ENCODE measurements around the gene RABAC1.

RABAC1 gene

GRCh38 chr19:41990028-41990427 lies 30.9 kb upstream of the RABAC1 start:
- Histone ChIP-seq H3K9me3 (ENCODE audit: control insufficient read depth in 5 of 5, low read length in 5 of 5) (no peaks in the 10 kb centered on the region), H3K27ac (ENCODE audit: low read depth, low read length) (no peak overlapping the region), H3K36me3 (ENCODE audit: control insufficient read depth in 5 of 5, insufficient read depth in 5 of 5, low read length in 5 of 5) (no peaks in the 10 kb centered on the region), H3K4me3 (ENCODE audit: low read depth in 1 of 5, low read length in 5 of 5) (no peak overlapping the region), H3K9ac (ENCODE audit: low read length in 5 of 5) (no peak overlapping the region), H3K4me1 (ENCODE audit: control insufficient read depth in 5 of 5, insufficient read depth in 5 of 5, low read length in 5 of 5) (peaks cover 0 to 11% (median 9%) of the 10 kb centered on the region in 5 donors), H3K27me3 (ENCODE audit: control insufficient read depth in 5 of 5, insufficient read depth in 4 of 5, low read length in 5 of 5) (peaks cover 23 to 41% (median 29%) of the 10 kb centered on the region in 5 donors)

- Histone ChIP-seq H3K36me3 (ENCODE audit: control insufficient read depth in 5 of 5, insufficient read depth in 5 of 5, low read length in 5 of 5) (no peaks in the 10 kb centered on the region), H3K27me3 (ENCODE audit: control insufficient read depth in 5 of 5, insufficient read depth in 4 of 5, low read length in 5 of 5) (peaks cover 17 to 31% (median 23%) of the 10 kb centered on the region in 5 donors), H3K9ac (ENCODE audit: low read length in 5 of 5) (no peak overlapping the region), H3K9me3 (ENCODE audit: control insufficient read depth in 5 of 5, low read length in 5 of 5) (no peaks in the 10 kb centered on the region), H3K27ac (ENCODE audit: low read depth, low read length) (no peak overlapping the region), H3K4me3 (ENCODE audit: low read depth in 1 of 5, low read length in 5 of 5) (no peak overlapping the region), H3K4me1 (ENCODE audit: control insufficient read depth in 5 of 5, insufficient read depth in 5 of 5, low read length in 5 of 5) (peaks cover 0 to 8% (median 6%) of the 10 kb centered on the region in 5 donors)
Observed at GRCh38 chr19:41988947-41989346, 29.8 kb upstream of the RABAC1 start.

- H3K9me3 ChIP-seq (ENCODE audit: control insufficient read depth in 5 of 5, low read length in 5 of 5) = no peaks in the 10 kb centered on the region
- H3K27ac ChIP-seq (ENCODE audit: low read depth, low read length) = no peak overlapping the region
- H3K9ac ChIP-seq (ENCODE audit: low read length in 5 of 5) = no peak overlapping the region
- peaks cover 7 to 18% (median 11%) of the 10 kb centered on the region in 5 donors for H3K27me3 ChIP-seq (ENCODE audit: control insufficient read depth in 5 of 5, insufficient read depth in 4 of 5, low read length in 5 of 5)
- no peaks in the 10 kb centered on the region for H3K4me1 ChIP-seq (ENCODE audit: control insufficient read depth in 5 of 5, insufficient read depth in 5 of 5, low read length in 5 of 5)
- H3K4me3 ChIP-seq (ENCODE audit: low read depth in 1 of 5, low read length in 5 of 5) = no peak overlapping the region
- H3K36me3 ChIP-seq (ENCODE audit: control insufficient read depth in 5 of 5, insufficient read depth in 5 of 5, low read length in 5 of 5) = no peaks in the 10 kb centered on the region
Observed at GRCh38 chr19:41987141-41987860, 28.2 kb upstream of the RABAC1 start.

GRCh38 chr19:41984961-41985360 lies 25.8 kb upstream of the RABAC1 start:
- Histone ChIP-seq H3K36me3 (ENCODE audit: control insufficient read depth in 5 of 5, insufficient read depth in 5 of 5, low read length in 5 of 5) (no peaks in the 10 kb centered on the region), H3K9ac (ENCODE audit: low read length in 5 of 5) (no peak overlapping the region), H3K4me3 (ENCODE audit: low read depth in 1 of 5, low read length in 5 of 5) (no peak overlapping the region), H3K4me1 (ENCODE audit: control insufficient read depth in 5 of 5, insufficient read depth in 5 of 5, low read length in 5 of 5) (no peaks in the 10 kb centered on the region), H3K9me3 (ENCODE audit: control insufficient read depth in 5 of 5, low read length in 5 of 5) (no peaks in the 10 kb centered on the region), H3K27ac (ENCODE audit: low read depth, low read length) (no peak overlapping the region), H3K27me3 (ENCODE audit: control insufficient read depth in 5 of 5, insufficient read depth in 4 of 5, low read length in 5 of 5) (peaks cover 0 to 3% (median 0%) of the 10 kb centered on the region in 5 donors)

- no peaks in the 10 kb centered on the region for H3K36me3 ChIP-seq (ENCODE audit: control insufficient read depth in 5 of 5, insufficient read depth in 5 of 5, low read length in 5 of 5)
- no peak overlapping the region for H3K27ac ChIP-seq (ENCODE audit: low read depth, low read length)
- no peak overlapping the region for H3K9ac ChIP-seq (ENCODE audit: low read length in 5 of 5)
- no peaks in the 10 kb centered on the region for H3K4me1 ChIP-seq (ENCODE audit: control insufficient read depth in 5 of 5, insufficient read depth in 5 of 5, low read length in 5 of 5)
- no peaks in the 10 kb centered on the region for H3K9me3 ChIP-seq (ENCODE audit: control insufficient read depth in 5 of 5, low read length in 5 of 5)
- no peaks in the 10 kb centered on the region for H3K27me3 ChIP-seq (ENCODE audit: control insufficient read depth in 5 of 5, insufficient read depth in 4 of 5, low read length in 5 of 5)
- no peak overlapping the region for H3K4me3 ChIP-seq (ENCODE audit: low read depth in 1 of 5, low read length in 5 of 5)
Observed at GRCh38 chr19:41981724-41982123, 22.6 kb upstream of the RABAC1 start.

GRCh38 chr19:41978470-41978869 lies 19.3 kb upstream of the RABAC1 start:
- Histone ChIP-seq H3K27me3 (ENCODE audit: control insufficient read depth in 5 of 5, insufficient read depth in 4 of 5, low read length in 5 of 5) (peaks cover 0 to 3% (median 0%) of the 10 kb centered on the region in 5 donors), H3K27ac (ENCODE audit: low read depth, low read length) (no peak overlapping the region), H3K36me3 (ENCODE audit: control insufficient read depth in 5 of 5, insufficient read depth in 5 of 5, low read length in 5 of 5) (no peaks in the 10 kb centered on the region), H3K4me1 (ENCODE audit: control insufficient read depth in 5 of 5, insufficient read depth in 5 of 5, low read length in 5 of 5) (no peaks in the 10 kb centered on the region), H3K9ac (ENCODE audit: low read length in 5 of 5) (no peak overlapping the region), H3K9me3 (ENCODE audit: control insufficient read depth in 5 of 5, low read length in 5 of 5) (no peaks in the 10 kb centered on the region), H3K4me3 (ENCODE audit: low read depth in 1 of 5, low read length in 5 of 5) (no peak overlapping the region)

- H3K36me3 ChIP-seq (ENCODE audit: control insufficient read depth in 5 of 5, insufficient read depth in 5 of 5, low read length in 5 of 5) = no peaks in the 10 kb centered on the region
- H3K27ac ChIP-seq (ENCODE audit: low read depth, low read length) = no peak overlapping the region
- no peaks in the 10 kb centered on the region for H3K4me1 ChIP-seq (ENCODE audit: control insufficient read depth in 5 of 5, insufficient read depth in 5 of 5, low read length in 5 of 5)
- peaks cover 0 to 3% (median 0%) of the 10 kb centered on the region in 5 donors for H3K27me3 ChIP-seq (ENCODE audit: control insufficient read depth in 5 of 5, insufficient read depth in 4 of 5, low read length in 5 of 5)
- no peaks in the 10 kb centered on the region for H3K9me3 ChIP-seq (ENCODE audit: control insufficient read depth in 5 of 5, low read length in 5 of 5)
- H3K9ac ChIP-seq (ENCODE audit: low read length in 5 of 5) = no peak overlapping the region
- no peak overlapping the region for H3K4me3 ChIP-seq (ENCODE audit: low read depth in 1 of 5, low read length in 5 of 5)
Observed at GRCh38 chr19:41977916-41978315, 18.8 kb upstream of the RABAC1 start.

GRCh38 chr19:41974652-41975051 lies 15.5 kb upstream of the RABAC1 start:
- H3K4me1 ChIP-seq (ENCODE audit: control insufficient read depth in 5 of 5, insufficient read depth in 5 of 5, low read length in 5 of 5) = no peaks in the 10 kb centered on the region
- H3K36me3 ChIP-seq (ENCODE audit: control insufficient read depth in 5 of 5, insufficient read depth in 5 of 5, low read length in 5 of 5) = no peaks in the 10 kb centered on the region
- H3K4me3 ChIP-seq (ENCODE audit: low read depth in 1 of 5, low read length in 5 of 5) = no peak overlapping the region
- no peaks in the 10 kb centered on the region for H3K9me3 ChIP-seq (ENCODE audit: control insufficient read depth in 5 of 5, low read length in 5 of 5)
- no peak overlapping the region for H3K27ac ChIP-seq (ENCODE audit: low read depth, low read length)
- H3K9ac ChIP-seq (ENCODE audit: low read length in 5 of 5) = no peak overlapping the region
- peaks cover 2 to 5% (median 3%) of the 10 kb centered on the region in 5 donors for H3K27me3 ChIP-seq (ENCODE audit: control insufficient read depth in 5 of 5, insufficient read depth in 4 of 5, low read length in 5 of 5)

GRCh38 chr19:41971363-41971762 lies 12.2 kb upstream of the RABAC1 start:
- no peaks in the 10 kb centered on the region for H3K4me1 ChIP-seq (ENCODE audit: control insufficient read depth in 5 of 5, insufficient read depth in 5 of 5, low read length in 5 of 5)
- H3K9me3 ChIP-seq (ENCODE audit: control insufficient read depth in 5 of 5, low read length in 5 of 5) = no peaks in the 10 kb centered on the region
- H3K27me3 ChIP-seq (ENCODE audit: control insufficient read depth in 5 of 5, insufficient read depth in 4 of 5, low read length in 5 of 5) = peaks cover 2 to 22% (median 16%) of the 10 kb centered on the region in 5 donors
- no peak overlapping the region for H3K4me3 ChIP-seq (ENCODE audit: low read depth in 1 of 5, low read length in 5 of 5)
- no peak overlapping the region for H3K27ac ChIP-seq (ENCODE audit: low read depth, low read length)
- H3K36me3 ChIP-seq (ENCODE audit: control insufficient read depth in 5 of 5, insufficient read depth in 5 of 5, low read length in 5 of 5) = no peaks in the 10 kb centered on the region
- no peak overlapping the region for H3K9ac ChIP-seq (ENCODE audit: low read length in 5 of 5)

- Histone ChIP-seq H3K36me3 (ENCODE audit: control insufficient read depth in 5 of 5, insufficient read depth in 5 of 5, low read length in 5 of 5) (no peaks in the 10 kb centered on the region), H3K9ac (ENCODE audit: low read length in 5 of 5) (no peak overlapping the region)
Observed at GRCh38 chr19:41969772-41970458, 10.8 kb upstream of the RABAC1 start.

More at GRCh38 chr19:41969772-41970458, 10.8 kb upstream of the RABAC1 start:
- no peaks in the 10 kb centered on the region for H3K4me1 ChIP-seq (ENCODE audit: control insufficient read depth in 5 of 5, insufficient read depth in 5 of 5, low read length in 5 of 5)
- H3K9me3 ChIP-seq (ENCODE audit: control insufficient read depth in 5 of 5, low read length in 5 of 5) = no peaks in the 10 kb centered on the region
- H3K27me3 ChIP-seq (ENCODE audit: control insufficient read depth in 5 of 5, insufficient read depth in 4 of 5, low read length in 5 of 5) = peaks cover 0 to 23% (median 21%) of the 10 kb centered on the region in 5 donors
- no peak overlapping the region for H3K4me3 ChIP-seq (ENCODE audit: low read depth in 1 of 5, low read length in 5 of 5)
- no peak overlapping the region for H3K27ac ChIP-seq (ENCODE audit: low read depth, low read length)
